H1 (cell line): Measurements from ENCODE around the gene FKBP10.

ENCODE experiments used
- CTCF ChIP-seq, 3 experiments: IDR thresholded peaks; 1 replicate in 2 of 3; 2 replicates in 1 of 3; pipeline versions ENCODE4 v1.5.1 to v1.6.1; 2011; ENCODE audit warnings: low read length in 3 of 3, mild to moderate bottlenecking in 3 of 3, inconsistent platforms in 2 of 3, low read depth in 1 of 3, moderate library complexity in 1 of 3; ENCODE audit not compliant: insufficient read depth in 1 of 3; ENCODE audit errors: control extremely low read depth in 1 of 3
- EP300 ChIP-seq, 2 experiments: IDR thresholded peaks; 1 replicate in 1 of 2; 2 replicates in 1 of 2; pipeline ENCODE4 v1.6.1; 2011 to 2012; ENCODE audit warnings: low read depth in 2 of 2, low read length in 2 of 2, mild to moderate bottlenecking in 2 of 2, borderline replicate concordance in 1 of 2, inconsistent platforms in 1 of 2, moderate library complexity in 1 of 2
- HDAC2 ChIP-seq, 2 experiments: fragments of 300-600 bp in 1 of 2; sonication (generic) in 1 of 2; IDR thresholded peaks; 2 replicates each; pipeline ENCODE4 v1.6.1; 2011 to 2012; ENCODE audit warnings: low read depth in 2 of 2, low read length in 2 of 2, mild to moderate bottlenecking in 2 of 2, moderate library complexity in 2 of 2, borderline replicate concordance in 1 of 2, inconsistent platforms in 1 of 2
- MAX ChIP-seq: IDR thresholded peaks from 2 replicates; pipeline ENCODE4 v1.6.1; 2012; ENCODE audit warnings: inconsistent platforms
- RAD21 ChIP-seq, 2 experiments: IDR thresholded peaks in 1 of 2; conservative IDR thresholded peaks in 1 of 2; 2 replicates each; pipeline ENCODE4 v1.6.1; 2011; ENCODE audit warnings: low read depth in 2 of 2, low read length in 2 of 2, improper control_type of control experiment in 1 of 2, inconsistent platforms in 1 of 2, mild to moderate bottlenecking in 1 of 2, moderate library complexity in 1 of 2
- SP1 ChIP-seq: IDR thresholded peaks from 2 replicates; pipeline ENCODE4 v1.6.1; 2011; ENCODE audit warnings: low read depth, low read length
- SP2 ChIP-seq: IDR thresholded peaks from 2 replicates; pipeline ENCODE4 v1.6.1; 2012; ENCODE audit warnings: mild to moderate bottlenecking, low read length, inconsistent platforms

DNA sequence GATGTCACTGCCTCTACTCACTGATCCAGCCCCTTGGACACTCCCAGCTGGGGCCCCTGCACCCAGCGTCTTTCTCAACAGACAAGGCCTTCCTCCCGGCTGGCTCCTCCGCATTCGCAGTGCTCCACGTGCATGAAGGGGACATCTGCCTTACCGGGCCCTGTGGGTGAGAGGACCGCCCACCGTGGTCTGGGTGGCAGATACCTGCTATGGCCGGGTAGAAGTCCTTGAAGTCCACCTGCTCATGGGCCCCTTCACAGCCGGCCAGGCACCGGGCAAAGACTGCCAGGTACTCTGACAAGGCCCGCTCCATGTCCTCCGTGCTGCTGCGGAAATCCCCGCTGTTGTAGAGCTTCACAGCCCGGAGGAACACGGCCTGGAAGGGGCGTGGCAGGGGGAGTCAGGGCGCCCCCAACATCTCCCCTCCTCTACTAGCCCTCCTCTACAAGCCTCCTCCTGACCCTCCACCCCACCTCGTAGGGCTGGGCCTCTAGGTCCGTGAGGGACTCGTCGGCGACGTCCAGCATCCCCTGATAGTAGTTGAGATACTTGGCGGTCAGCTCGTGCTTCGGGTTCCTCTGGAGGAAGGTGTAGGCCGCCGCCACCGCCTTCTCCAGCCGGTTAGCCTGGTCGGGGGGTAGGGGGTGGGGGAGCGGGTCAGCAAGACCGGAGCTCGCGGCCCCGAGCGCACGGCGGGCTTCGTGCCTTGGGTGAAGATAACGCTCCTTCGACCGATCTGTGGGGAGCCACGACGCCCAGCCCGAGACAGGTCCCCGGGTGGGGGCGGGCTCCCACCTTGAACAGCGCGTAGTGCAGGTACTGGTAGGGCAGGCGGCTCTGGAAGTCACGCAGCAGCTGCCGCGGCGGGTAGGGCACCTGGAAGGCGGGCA is 1.9 kb upstream of the FKBP10 start:
- TF ChIP-seq RAD21 (IDR thresholded peaks at IDR 0.05 in 1 of 2, conservative IDR thresholded peaks at IDR 0.05 in 1 of 2; ENCODE audit: low read depth in 2 of 2, low read length in 2 of 2) (no peak), HDAC2 (IDR thresholded peaks at IDR 0.05; ENCODE audit: borderline replicate concordance in 1 of 2, low read depth in 2 of 2, low read length in 2 of 2) (no peak), CTCF (IDR thresholded peaks at IDR 0.05; ENCODE audit: control extremely low read depth in 1 of 3, insufficient read depth in 1 of 3, low read depth in 1 of 3, low read length in 3 of 3) (no peak), SP1 (no peak), EP300 (IDR thresholded peaks at IDR 0.05; ENCODE audit: borderline replicate concordance in 1 of 2, low read depth in 2 of 2, low read length in 2 of 2) (no peak), MAX (no peak), SP2 (no peak)
